Suprapubic skin (tissue), 4 donors: ENCODE data around the gene NKD2. TPM values are rescaled to one million over a fixed set of nuclear protein-coding genes. Genes with fewer than 3 reads are reported as not detected.
"Not testable (repeated sequence)": the region's sequence is repeated elsewhere in the genome, so short reads cannot be mapped to it uniquely, and the experiment has no call there.

Experiments
- DNase-seq, 2 donors: peaks; one replicate each; pipeline ENCODE4 v3.0.0-alpha.2; 2019; ENCODE audit warnings: low spot score in 2 of 2
- H3K27ac ChIP-seq: fragments of 200-600 bp; sonication (generic); one replicate; pipeline ENCODE4 v1.5.1; 2019
- H3K27me3 ChIP-seq: fragments of 200-600 bp; sonication (generic); one replicate; pipeline ENCODE4 v1.5.1; 2019
- H3K36me3 ChIP-seq: fragments of 200-600 bp; sonication (generic); one replicate; pipeline ENCODE4 v1.5.1; 2019
- H3K4me1 ChIP-seq: fragments of 200-600 bp; sonication (generic); one replicate; pipeline ENCODE4 v1.5.1; 2019
- H3K4me3 ChIP-seq: fragments of 200-600 bp; sonication (generic); one replicate; pipeline ENCODE4 v1.5.1; 2019; ENCODE audit warnings: mild to moderate bottlenecking
- H3K9me3 ChIP-seq: fragments of 200-600 bp; sonication (generic); one replicate; pipeline ENCODE4 v1.5.1; 2019
- EP300 ChIP-seq: sonication (generic); formaldehyde crosslinking; IDR thresholded peaks from one replicate; pipeline ENCODE4 v1.6.1; 2017; ENCODE audit warnings: antibody characterized with exemption
- POLR2A ChIP-seq, 2 donors: fragments of 450-650 bp; IDR thresholded peaks; one replicate each; pipeline ENCODE4 v1.6.1; 2017; ENCODE audit warnings: antibody characterized with exemption in 2 of 2, mild to moderate bottlenecking in 2 of 2, moderate library complexity in 2 of 2
- POLR2AphosphoS5 ChIP-seq, 3 donors: sonication (generic); formaldehyde crosslinking; IDR thresholded peaks; one replicate each; pipeline ENCODE4 v1.6.1; 2017; ENCODE audit warnings: antibody characterized with exemption in 3 of 3
- WGBS: methylation state at CpG from one replicate; pipeline ENCODE4 v1.1.5; 2018; 5-methylcytosine and 5-hydroxymethylcytosine counted together
- total RNA-seq, 4 donors: library from RNA; depleted of rRNA; stranded (reverse); fragments of >200 nt; gene quantifications; one replicate each; pipeline ENCODE4 v1.1.0, GENCODE V29; 2016
- TF ChIP-seq, protein P1 (sequence below), 2 donors: fragments of 200-600 bp in 1 of 2; fragments of 450-650 bp in 1 of 2; sonication (generic) in 1 of 2; IDR thresholded peaks; one replicate each; pipeline ENCODE4 v1.5.1; 2016 to 2019; ENCODE audit warnings: antibody characterized with exemption in 2 of 2, mild to moderate bottlenecking in 1 of 2, moderate library complexity in 1 of 2

NKD2 gene
- total RNA-seq, 4 donors from 2014 or later, result 7.9 to 13.0 (median 10.6) TPM

DNA sequence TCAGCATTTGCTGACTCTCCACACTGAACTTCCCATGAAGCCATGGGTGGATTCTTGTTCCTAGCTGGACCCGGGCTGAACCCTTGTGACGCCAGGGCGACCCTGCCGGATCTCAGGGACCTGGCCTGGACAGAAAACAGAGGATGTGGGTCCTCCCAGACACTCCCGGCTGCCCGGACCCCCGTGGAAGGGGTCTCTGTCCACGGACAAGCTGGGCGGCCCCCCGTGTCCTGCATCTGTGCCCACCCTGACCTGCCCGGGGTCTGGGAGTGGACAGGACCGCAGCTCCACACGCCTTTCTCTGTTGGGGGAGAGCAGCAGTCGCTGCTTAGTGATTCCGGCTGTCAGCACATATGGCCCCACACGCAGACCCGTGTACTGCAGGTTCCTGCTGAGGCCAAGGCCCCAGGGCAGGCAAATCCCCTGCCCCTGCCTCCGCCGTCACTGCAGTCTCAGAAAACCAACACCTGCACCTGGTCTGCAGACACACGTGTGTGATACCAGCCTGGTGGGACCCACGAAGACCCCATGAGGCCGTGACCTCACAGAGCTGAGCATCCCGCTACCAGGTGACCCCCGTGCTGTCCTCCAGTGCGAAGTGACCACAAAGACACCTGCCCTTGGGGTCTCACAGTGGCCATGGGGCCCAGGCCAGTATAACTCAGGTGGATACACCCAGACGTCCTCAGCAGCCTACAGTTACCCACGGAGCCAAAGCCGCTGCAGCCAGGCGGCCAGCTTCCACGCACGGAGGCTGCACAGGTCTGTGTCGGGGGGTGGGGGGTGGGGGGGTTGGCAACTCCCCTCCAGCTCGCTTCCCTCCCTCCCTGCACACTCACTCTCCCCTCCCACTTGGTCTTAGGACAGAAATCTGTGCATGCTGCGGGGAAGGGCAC, 50.6 kb downstream of the NKD2 start:
- no peak overlapping the region for H3K27ac ChIP-seq
- TF ChIP-seq POLR2A (IDR thresholded peaks at IDR 0.05), result no peak
- TF ChIP-seq, protein P1, sequence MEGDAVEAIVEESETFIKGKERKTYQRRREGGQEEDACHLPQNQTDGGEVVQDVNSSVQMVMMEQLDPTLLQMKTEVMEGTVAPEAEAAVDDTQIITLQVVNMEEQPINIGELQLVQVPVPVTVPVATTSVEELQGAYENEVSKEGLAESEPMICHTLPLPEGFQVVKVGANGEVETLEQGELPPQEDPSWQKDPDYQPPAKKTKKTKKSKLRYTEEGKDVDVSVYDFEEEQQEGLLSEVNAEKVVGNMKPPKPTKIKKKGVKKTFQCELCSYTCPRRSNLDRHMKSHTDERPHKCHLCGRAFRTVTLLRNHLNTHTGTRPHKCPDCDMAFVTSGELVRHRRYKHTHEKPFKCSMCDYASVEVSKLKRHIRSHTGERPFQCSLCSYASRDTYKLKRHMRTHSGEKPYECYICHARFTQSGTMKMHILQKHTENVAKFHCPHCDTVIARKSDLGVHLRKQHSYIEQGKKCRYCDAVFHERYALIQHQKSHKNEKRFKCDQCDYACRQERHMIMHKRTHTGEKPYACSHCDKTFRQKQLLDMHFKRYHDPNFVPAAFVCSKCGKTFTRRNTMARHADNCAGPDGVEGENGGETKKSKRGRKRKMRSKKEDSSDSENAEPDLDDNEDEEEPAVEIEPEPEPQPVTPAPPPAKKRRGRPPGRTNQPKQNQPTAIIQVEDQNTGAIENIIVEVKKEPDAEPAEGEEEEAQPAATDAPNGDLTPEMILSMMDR (IDR thresholded peaks at IDR 0.05), result no peak
- no peak for TF ChIP-seq POLR2AphosphoS5 (IDR thresholded peaks at IDR 0.05)
- TF ChIP-seq EP300, result no peak
- 95% methylated on average over 13 of the region's 34 CpGs for WGBS
- no peak overlapping the region for H3K4me3 ChIP-seq
- H3K36me3 ChIP-seq, result peaks cover 84% of the 10 kb centered on the region
- no peak for DNase-seq
- H3K4me1 ChIP-seq, result no peaks in the 10 kb centered on the region
- no peaks in the 10 kb centered on the region for H3K27me3 ChIP-seq
- no peaks in the 10 kb centered on the region for H3K9me3 ChIP-seq

- TF ChIP-seq, protein P1 (IDR thresholded peaks at IDR 0.05), result no peak
- TF ChIP-seq POLR2A (IDR thresholded peaks at IDR 0.05) (no peak), EP300 (no peak), POLR2AphosphoS5 (IDR thresholded peaks at IDR 0.05) (no peak)
- no peaks in the 10 kb centered on the region for H3K27me3 ChIP-seq
- H3K36me3 ChIP-seq, result peaks cover 84% of the 10 kb centered on the region
- no peak overlapping the region for H3K4me3 ChIP-seq
- DNase-seq, result no peak
- no peaks in the 10 kb centered on the region for H3K4me1 ChIP-seq
- 92% methylated on average over 11 of the region's 17 CpGs for WGBS
- no peak overlapping the region for H3K27ac ChIP-seq
- H3K9me3 ChIP-seq, result no peaks in the 10 kb centered on the region
These were observed 51.3 kb downstream of the NKD2 start for GRCh38 chr5:1059884-1060263.

DNA sequence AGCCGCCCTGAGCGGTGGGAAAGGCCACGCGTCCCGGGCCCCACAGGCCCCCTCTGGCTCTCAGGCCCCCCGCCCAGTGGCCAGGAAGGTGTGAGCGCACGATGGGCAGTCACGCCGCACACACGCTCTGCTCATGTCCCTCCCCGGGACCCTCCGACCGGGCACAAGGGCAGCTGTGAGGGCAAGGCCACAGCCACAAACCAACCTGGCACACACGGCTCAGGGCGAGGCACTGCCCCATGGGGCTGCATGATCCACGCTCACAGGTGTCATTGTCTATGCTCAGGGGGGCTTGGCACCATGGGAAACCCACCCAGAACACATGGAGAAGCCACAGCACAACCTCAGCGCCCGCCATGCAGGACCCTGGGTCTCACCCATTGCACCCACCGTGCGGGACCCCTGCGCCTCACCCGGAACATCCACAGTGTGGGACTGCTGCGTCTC, 52.0 kb downstream of the NKD2 start:
- 89% methylated on average over 13 of the region's 24 CpGs for WGBS
- TF ChIP-seq, protein P1 (IDR thresholded peaks at IDR 0.05), result no peak
- TF ChIP-seq POLR2A (IDR thresholded peaks at IDR 0.05) (no peak), POLR2AphosphoS5 (IDR thresholded peaks at IDR 0.05) (no peak), EP300 (no peak)
- peaks cover 84% of the 10 kb centered on the region for H3K36me3 ChIP-seq

GRCh38 chr5:1061292-1061691, 52.7 kb downstream of the NKD2 start:
- H3K4me1 ChIP-seq, H3K4me3 ChIP-seq, H3K9me3 ChIP-seq, H3K27ac ChIP-seq, DNase-seq, H3K27me3 ChIP-seq: not testable (repeated sequence)
- H3K36me3 ChIP-seq, result peaks cover 82% of the 10 kb centered on the region
- 95% methylated on average over 16 of the region's 43 CpGs for WGBS

More for the DNA sequence above, 52.0 kb downstream of the NKD2 start:
- Histone ChIP-seq H3K4me3 (no peak overlapping the region), H3K9me3 (no peaks in the 10 kb centered on the region), H3K4me1 (no peaks in the 10 kb centered on the region), H3K27ac (no peak overlapping the region), H3K27me3 (no peaks in the 10 kb centered on the region)
- DNase-seq, result no peak

DNA sequence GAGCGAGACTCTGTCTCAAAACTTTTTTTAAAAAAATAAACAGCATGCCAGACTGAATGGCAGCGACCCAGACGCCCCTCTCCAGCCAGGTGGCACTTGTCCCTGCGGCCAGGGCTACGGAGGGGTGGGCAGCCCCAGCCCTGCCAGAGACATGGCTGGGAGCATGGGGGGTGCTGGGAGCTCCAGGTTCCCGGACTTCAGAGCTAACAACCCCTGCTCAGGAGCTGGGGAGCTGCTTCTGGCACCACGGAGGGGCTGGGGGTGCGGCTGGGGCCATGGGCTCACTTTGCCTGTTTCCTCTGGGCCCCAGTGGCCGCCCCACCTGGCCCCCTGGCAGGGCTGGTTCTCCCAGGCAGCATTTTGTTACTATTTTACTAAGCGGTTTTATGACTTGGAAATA, 53.3 kb downstream of the NKD2 start:
- no peaks in the 10 kb centered on the region for H3K4me1 ChIP-seq
- DNase-seq, result no peak
- H3K27ac ChIP-seq, result no peak overlapping the region
- H3K36me3 ChIP-seq, result peaks cover 79% of the 10 kb centered on the region
- TF ChIP-seq EP300 (no peak), POLR2AphosphoS5 (IDR thresholded peaks at IDR 0.05) (no peak), POLR2A (IDR thresholded peaks at IDR 0.05) (no peak)
- TF ChIP-seq, protein P1 (IDR thresholded peaks at IDR 0.05), result no peak
- H3K4me3 ChIP-seq, result no peak overlapping the region
- H3K27me3 ChIP-seq, result no peaks in the 10 kb centered on the region
- WGBS, result 88% methylated on average over 10 of the region's 10 CpGs
- no peaks in the 10 kb centered on the region for H3K9me3 ChIP-seq
